HG02884 (cell line): ENCODE results near the gene OSBPL2.

Experiments
- ATAC-seq: cut with Tn5 transposase; IDR thresholded peaks from one replicate; pipeline ENCODE4 v1.9.1; 2021; ENCODE audit warnings: mild to moderate bottlenecking, moderate library complexity; ENCODE audit not compliant: unreplicated experiment

The OSBPL2 gene

GRCh38 chr20:62232770-62233645 lies 5.3 kb upstream of the OSBPL2 start:
- no peak for ATAC-seq

GRCh38 chr20:62233684-62234083 lies 4.6 kb upstream of the OSBPL2 start:
- no peak for ATAC-seq

GRCh38 chr20:62234339-62234738 lies 4.0 kb upstream of the OSBPL2 start:
- ATAC-seq, result no peak

GRCh38 chr20:62235001-62235776 lies 3.1 kb upstream of the OSBPL2 start:
- ATAC-seq, result no peak

- ATAC-seq, result no peak
These were observed 2.6 kb upstream of the OSBPL2 start for GRCh38 chr20:62235777-62236157.

- no peak for ATAC-seq
These were observed 2.1 kb upstream of the OSBPL2 start for GRCh38 chr20:62236200-62236599.

- no peak for ATAC-seq
These were observed 1.4 kb upstream of the OSBPL2 start for GRCh38 chr20:62236766-62237513.

GRCh38 chr20:62237514-62237800 lies 864 bp upstream of the OSBPL2 start:
- no peak for ATAC-seq

- ATAC-seq, result no peak
These were observed 402 bp downstream of the OSBPL2 start for GRCh38 chr20:62238569-62239277.

- no peak for ATAC-seq
These were observed 1.1 kb downstream of the OSBPL2 start for GRCh38 chr20:62239278-62239879.

GRCh38 chr20:62240020-62240685 lies 1.8 kb downstream of the OSBPL2 start:
- ATAC-seq, result no peak

- ATAC-seq, result no peak
These were observed 3.2 kb downstream of the OSBPL2 start for GRCh38 chr20:62241506-62241905.

GRCh38 chr20:62242176-62242575 lies 3.9 kb downstream of the OSBPL2 start:
- ATAC-seq, result no peak

- ATAC-seq, result no peak
These were observed 4.8 kb downstream of the OSBPL2 start for GRCh38 chr20:62243106-62243505.

- no peak for ATAC-seq
These were observed 5.7 kb downstream of the OSBPL2 start for GRCh38 chr20:62243906-62244515.

- no peak for ATAC-seq
These were observed 6.4 kb downstream of the OSBPL2 start for GRCh38 chr20:62244644-62245108.

GRCh38 chr20:62245911-62246280 lies 7.6 kb downstream of the OSBPL2 start:
- ATAC-seq, result no peak

- ATAC-seq, result no peak
These were observed 8.1 kb downstream of the OSBPL2 start for GRCh38 chr20:62246431-62246830.

GRCh38 chr20:62246872-62247652 lies 8.7 kb downstream of the OSBPL2 start:
- ATAC-seq, result no peak
